IMR-90 (cell line): ENCODE measurements around the gene ECI2.

Source experiments
- CEBPB ChIP-seq: IDR thresholded peaks from 2 replicates; pipeline ENCODE4 v1.6.1; 2012; ENCODE audit warnings: low read depth, low read length, improper control_type of control experiment
- CHD1 ChIP-seq: IDR thresholded peaks from 2 replicates; pipeline ENCODE4 v1.6.1; 2012; ENCODE audit warnings: low read depth, low read length, improper control_type of control experiment
- CTCF ChIP-seq: conservative IDR thresholded peaks from 2 replicates; pipeline ENCODE4 v1.5.1; 2012; ENCODE audit warnings: mild to moderate bottlenecking, low read depth, low read length, improper control_type of control experiment
- FOS ChIP-seq: fragments of 150-350 bp; IDR thresholded peaks from 2 replicates; pipeline ENCODE4 v1.6.1; 2016; ENCODE audit warnings: low read depth, low read length
- MXI1 ChIP-seq: IDR thresholded peaks from 2 replicates; pipeline ENCODE4 v1.6.1; 2012; ENCODE audit warnings: low read depth, mild to moderate bottlenecking, low read length, moderate library complexity, borderline replicate concordance
- POLR2A ChIP-seq: IDR thresholded peaks from 2 replicates; pipeline ENCODE4 v1.6.1; 2012; ENCODE audit warnings: mild to moderate bottlenecking, low read depth, low read length
- RAD21 ChIP-seq: IDR thresholded peaks from 2 replicates; pipeline ENCODE4 v1.6.1; 2012; ENCODE audit warnings: low read length, improper control_type of control experiment
- SMC3 ChIP-seq: fragments of 150-350 bp; IDR thresholded peaks from 2 replicates; pipeline ENCODE4 v1.6.1; 2016; ENCODE audit warnings: low read depth, mild to moderate bottlenecking, antibody characterized with exemption, low read length, moderate library complexity

- TF ChIP-seq CTCF (no peak), POLR2A (no peak), CEBPB (no peak), SMC3 (no peak), MXI1 (no peak), CHD1 (no peak), RAD21 (no peak), FOS (no peak)
These were observed 24.1 kb upstream of the ECI2 start for GRCh38 chr6:4159491-4159890.
